GM19239 (cell line): ENCODE results near the gene FBXL7.

ENCODE experiments used
- DNase-seq: peaks from one replicate; pipeline ENCODE4 v3.0.0; 2011; ENCODE audit warnings: low spot score; ENCODE audit not compliant: insufficient read length
- FAIRE-seq: peaks from 2 replicates; lab custom pipeline; 2011; peaks lifted over from hg19 to GRCh38; lab: Jason Lieb, UNC

FBXL7 gene

DNA sequence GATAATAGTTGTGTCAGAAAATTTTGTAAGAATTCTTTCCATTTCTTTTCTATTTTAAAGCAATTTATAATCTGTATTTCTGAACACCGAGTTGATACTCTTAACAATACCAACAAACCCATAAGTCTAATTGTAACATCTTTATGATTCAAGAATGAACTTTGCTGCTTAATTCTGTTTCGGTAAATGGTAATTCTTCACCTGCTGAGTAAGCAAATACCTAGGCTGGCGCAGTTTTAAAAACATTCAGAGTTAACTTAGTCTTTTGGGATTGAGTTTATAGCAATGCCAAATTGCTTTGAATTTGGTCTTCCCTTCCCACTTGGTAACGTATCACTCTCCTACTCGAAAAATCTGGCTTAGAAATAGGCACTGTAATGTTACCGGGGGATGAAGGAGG, 456.6 kb downstream of the FBXL7 start:
- FAIRE-seq: no peak
- DNase-seq: no peak

DNA sequence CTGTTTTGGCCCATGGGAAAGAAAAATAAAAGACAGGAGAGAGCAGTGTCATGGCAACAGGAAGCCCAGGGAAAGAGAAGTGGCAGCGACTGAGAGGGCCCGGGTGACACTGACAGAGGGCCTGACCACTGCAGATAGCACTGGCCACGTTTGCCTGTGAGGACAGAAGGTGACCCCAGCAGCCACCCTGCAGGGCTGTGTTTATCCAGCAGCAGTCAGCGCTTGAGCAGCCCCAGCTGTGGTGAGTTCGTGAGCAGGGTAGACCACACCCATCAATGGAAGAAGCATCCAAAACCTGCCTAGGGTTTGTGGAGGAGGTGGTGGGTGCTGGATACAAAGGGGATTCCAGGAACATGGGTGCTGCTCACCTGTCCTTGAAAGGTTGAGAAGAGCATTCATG, 457.1 kb downstream of the FBXL7 start:
- FAIRE-seq (no peak), DNase-seq (no peak)

DNA sequence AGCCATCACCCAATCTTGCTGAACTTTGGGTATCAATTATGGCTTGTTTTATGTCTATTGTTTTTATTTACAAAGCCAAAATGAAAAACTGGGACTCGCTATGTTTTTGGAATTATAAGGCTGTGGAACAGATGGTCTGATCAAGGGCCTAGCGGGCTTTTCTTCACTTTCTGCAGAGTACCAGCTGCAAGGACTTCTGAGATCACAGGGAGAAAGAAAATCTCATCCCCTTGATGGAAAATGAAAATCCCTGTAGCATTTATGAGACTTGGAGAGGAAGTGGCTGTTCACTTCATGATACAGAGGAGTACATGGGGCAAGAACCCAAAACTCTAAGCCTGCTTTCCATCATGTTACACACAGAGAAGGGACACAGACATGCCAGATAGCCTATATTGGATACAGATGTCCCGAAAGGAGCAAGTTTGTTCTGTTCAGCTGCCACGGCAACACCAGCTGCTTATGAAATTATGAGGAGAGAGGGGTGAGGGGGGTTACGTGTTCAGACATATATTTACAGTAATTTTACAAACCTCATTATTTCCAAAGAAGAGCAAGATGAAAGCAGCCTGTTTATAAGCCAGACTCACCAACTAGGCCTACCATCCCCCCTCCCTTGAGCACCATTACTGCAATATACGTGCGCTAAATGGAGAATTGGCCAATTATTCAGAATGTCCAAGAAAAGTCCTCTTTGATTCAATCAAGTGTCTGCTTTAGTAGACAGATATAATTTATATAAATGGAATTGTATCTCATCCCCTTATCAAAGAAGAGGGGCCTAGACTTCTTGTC, 459.6 kb downstream of the FBXL7 start:
- FAIRE-seq (no peak), DNase-seq (no peak)

DNA sequence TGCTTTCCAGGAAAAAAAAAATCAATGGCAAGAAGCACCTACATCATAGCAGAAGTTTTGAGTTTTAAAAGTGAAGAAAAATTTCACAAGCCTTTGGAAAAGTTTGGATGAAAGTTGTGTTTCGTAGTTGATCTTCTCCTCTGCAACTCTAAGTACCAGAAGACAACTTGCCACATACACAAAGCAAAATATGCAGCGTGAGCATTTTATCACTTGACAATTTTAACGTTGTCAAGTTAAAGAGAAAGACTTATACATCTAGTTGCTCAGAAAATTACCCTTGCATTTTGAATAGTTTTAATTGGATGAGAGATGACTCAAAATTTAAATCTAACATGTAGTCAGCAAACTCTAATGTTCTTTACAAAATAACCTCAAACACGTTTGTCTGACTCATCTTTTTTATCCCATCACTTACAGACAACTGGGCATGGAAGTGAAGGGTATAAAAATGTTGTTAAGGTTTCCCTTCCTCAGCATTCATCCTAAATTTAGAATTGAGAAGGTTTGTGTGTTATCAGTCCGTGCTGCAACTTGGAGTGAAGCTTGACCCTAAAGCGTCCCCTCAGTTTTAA, 466.2 kb downstream of the FBXL7 start:
- FAIRE-seq: no peak
- DNase-seq: no peak

DNA sequence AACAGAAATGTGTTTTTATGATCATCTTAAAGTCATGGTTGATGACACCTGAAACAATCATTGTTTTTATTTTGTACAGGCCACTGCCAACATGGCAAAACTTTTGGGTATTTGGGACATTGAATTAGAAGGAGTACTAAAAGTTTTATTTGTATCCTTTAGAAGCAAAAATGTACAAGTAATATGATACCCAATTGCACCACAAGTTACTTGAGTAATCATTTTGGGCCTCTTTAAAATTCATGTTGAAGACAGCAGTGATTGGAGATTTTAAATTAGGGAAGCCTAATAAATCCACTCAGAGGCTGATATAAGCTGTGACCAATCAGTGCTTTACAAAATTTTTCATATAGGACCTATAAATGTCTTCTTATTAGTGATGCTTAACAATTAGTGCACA, 466.7 kb downstream of the FBXL7 start:
- DNase-seq (no peak), FAIRE-seq (no peak)

DNA sequence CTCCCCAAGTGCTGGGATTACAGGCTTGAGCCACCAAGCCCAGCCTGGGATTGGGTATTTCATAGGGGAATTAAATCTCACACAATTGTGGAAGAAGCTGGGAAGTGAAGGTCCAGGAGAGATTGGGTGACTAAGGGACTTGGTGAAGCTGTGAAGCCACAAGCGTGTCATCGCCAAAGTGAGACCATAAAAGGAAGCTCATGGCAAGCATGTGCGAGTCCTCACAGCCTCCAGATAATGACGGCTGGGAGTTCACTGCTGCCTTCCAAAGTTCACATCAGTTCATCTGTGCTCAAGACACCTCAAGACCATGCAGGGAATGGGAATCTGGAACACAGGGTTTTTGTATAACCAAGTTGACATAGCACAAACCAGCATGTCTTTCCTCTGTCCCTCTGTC, 469.0 kb downstream of the FBXL7 start:
- no peak for DNase-seq
- FAIRE-seq: no peak

DNA sequence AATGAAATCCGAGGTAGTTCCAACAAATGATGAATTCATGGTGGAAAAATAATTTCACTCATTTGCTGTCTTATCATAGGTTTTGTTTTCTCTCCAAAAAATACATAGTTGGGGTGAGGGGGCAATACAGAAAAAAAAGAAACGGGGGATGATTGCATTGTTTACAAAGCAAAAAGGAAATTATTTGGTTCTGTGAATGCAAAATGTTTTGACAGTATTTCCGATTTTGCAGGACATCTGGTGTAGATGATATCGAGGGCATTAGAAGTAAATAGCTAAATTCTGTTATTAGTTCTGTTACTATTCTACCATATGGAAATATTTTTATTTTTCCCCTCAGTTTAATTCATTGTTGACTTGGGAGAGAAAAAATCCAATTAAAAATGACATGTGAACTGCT, 477.9 kb downstream of the FBXL7 start:
- no peak for DNase-seq

DNA sequence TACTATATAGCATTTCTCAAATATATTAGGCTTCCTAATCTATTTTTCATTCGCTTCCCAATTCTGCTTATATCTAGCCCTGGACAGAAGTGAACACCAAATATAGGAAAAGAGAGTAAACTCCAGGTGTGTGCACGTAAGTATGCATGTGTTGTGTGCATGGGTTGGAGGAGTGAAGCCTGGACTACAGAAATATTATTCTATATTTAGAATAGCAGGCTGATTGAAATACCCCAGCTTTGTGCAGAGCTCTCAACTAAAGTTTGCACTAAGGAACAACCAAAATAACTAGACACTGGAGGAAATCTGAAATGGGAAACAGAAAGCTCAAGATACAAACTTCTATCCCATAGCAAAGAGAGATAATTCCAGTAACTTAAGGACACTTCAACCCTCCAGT, 480.9 kb downstream of the FBXL7 start:
- DNase-seq: no peak
- no peak for FAIRE-seq

More for the DNA sequence above, 477.9 kb downstream of the FBXL7 start:
- no peak for FAIRE-seq

DNA sequence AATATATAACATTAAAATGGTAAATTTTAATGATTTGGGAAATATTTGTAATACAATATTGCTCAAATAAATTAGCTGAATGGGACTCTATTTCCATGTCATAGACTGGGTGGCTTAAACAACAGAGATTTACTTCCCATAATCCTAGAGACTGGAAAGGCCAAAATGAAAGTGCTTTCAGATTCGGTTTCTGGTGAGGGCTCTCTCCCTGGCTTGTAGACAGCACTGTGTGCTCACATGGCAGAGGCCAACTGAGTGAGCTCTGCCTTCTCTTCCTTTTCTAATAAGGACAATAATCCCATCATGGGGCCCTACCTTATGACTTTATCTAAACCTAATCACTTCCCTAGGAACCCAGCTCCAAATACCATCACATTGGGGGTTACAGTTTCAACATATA, 483.4 kb downstream of the FBXL7 start:
- DNase-seq (no peak), FAIRE-seq (no peak)
